DMS114 treated with DMSO at 0.1 percent for 48 hours (cell line): ENCODE results near the gene GCAT.

ENCODE experiments used
- DNase-seq: peaks from one replicate; lab custom pipeline; 2025; ENCODE audit not compliant: unreplicated experiment; lab: John Stamatoyannopoulos, UW

Gene GCAT

DNA sequence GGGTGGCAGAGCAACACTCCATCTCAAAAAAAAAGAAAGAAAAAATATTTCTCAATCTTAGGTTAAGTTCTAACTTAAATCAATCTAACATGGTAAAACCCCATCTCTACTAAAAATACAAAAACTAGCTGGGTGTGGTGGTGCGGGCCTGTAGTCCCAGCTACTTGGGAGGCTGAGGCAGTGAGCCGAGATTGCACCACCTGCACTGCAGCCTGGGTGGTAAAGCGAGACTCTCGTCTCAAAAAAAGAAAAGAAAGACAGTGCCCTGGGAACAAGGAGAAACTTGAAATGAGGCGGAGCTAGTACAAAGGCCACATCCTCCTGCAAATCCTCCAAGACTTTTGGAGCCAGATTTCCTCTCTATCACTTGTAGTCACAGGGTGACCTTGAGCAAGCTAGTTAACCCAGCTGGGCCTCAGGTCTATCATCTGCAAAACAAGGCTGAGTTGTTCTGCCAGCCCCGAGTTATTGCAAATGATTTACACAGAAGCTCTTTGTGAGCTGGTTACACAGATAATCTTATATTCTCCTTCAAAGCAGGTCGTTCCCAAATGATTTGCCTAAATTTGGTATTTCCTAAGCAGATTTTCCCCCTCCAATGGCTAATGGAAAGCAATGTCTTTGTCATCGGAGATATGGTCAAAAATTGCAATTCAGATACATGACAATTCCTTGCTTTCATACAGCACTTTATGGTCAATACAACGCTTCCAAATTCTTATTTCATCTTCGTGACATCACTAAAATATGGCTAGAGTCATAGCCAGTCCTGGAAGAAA is 34.5 kb downstream of the GCAT start:
- no peak for DNase-seq

DNA sequence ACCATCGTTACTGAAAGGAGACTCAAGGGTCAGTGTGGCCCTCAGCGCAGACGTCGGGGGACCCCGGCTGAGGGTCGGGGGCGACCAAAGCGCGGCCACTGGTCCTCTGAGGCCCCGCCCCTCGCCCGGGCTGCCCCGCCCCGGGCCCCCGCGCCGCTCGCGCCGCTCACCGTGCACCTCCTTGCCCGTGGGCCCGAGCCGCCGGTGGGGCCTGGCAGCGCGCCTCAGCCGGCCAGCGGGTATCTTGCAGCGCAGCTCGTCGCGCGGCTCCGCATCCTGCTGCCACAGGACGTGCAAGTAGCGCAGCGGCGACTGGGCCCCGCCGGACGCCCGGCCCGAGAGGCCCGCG is 36.0 kb downstream of the GCAT start:
- no peak for DNase-seq

DNA sequence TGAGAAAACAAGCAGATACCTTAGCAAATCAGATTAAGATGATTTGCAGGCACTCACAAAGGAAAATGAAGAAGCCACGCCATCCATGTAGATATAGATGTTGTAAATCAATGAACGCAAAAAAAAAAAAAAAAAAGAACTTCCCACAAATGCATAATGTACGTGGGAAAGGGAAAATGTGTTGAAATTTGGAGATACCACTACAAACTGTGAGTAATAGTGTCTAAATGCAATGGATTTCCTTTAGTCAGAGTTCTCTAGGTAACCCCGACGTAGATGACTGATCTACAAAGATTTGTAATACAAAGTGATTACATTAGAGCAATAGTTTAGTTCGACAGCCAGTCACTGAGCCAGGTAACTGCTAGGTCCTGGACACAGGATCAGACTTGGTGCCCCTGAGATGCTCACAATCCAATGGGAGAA is 37.2 kb downstream of the GCAT start:
- no peak for DNase-seq

DNA sequence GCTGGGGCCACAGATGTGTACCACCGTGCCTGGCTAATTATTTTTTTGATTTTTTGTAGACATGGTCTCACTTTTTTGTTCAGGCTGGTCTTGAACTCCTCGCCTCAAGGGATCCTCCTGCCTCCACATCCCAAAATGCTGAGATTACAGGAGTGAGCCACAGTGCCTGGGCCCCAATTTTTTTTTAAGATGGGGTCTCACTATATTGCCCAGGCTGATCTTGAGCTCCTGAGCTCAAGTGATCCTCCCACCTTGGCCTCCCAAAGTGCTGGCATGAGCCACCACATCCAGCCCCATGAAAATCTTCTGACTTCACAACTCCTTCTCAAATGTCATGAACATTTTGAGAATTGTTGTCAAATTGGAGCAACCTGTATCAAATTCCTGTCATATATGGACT is 38.7 kb downstream of the GCAT start:
- DNase-seq, result no peak

DNA sequence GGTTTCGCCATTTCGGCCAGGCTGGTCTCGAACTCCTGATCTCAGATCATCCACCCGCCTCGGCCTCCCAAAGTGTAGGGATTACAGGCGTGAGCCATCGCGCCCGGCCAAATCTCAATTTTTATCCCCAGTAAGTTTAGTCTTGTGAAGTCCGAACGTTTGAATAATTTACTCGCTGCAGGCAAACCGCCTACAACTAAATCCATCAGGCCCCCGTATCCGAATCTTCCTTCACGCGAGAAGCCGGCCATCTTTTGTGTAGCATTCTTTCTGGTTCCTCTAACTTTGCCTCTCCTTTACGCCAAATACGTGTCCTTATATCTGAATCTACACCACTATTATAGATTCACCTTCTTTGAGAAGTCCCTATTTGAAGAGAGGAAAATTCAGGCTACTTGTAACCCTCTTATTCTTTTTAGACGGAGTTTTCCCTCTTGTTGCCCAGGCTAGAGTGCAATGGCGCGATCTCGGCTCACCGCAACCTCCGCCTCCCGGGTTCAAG is 40.9 kb downstream of the GCAT start:
- DNase-seq, result peak; percentile 61

DNA sequence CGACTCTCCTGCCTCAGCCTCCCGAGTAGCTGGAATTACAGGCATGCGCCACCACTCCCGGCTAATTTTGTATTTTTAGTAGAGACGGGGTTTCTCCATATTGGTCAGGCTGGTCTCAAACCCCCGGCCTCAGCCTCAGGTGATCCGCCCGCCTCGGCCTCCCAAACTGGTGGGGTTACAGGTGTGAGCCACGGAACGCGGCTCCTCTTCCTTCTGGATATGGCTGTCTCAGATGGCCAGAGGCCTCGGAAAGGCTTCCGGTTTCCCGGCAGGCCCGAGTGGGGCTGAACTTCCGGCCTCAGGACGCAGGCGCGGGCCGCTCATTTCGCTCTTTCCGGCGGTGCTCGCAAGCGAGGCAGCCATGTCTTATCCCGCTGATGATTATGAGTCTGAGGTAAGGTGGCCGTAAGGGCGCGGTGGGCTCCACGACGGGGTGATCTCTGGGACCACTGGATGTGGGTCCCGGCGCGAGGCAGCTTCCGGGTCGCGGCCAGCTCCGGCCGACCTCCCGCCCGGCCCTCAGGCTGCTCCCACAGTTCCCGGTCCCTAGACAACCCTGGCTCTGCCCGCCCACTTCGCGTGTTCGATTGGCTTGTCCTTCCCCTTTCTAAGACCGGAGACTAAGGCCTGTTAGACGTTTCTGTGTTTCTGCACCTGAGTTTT is 41.5 kb downstream of the GCAT start, which contains the start of gene EIF3L:
Gene EIF3L (plus strand): TSS at position 331 of the 663 bp plus-strand sequence. CDS start 31 bp downstream, at position 362.
- DNase-seq, result peak; percentile 77

DNA sequence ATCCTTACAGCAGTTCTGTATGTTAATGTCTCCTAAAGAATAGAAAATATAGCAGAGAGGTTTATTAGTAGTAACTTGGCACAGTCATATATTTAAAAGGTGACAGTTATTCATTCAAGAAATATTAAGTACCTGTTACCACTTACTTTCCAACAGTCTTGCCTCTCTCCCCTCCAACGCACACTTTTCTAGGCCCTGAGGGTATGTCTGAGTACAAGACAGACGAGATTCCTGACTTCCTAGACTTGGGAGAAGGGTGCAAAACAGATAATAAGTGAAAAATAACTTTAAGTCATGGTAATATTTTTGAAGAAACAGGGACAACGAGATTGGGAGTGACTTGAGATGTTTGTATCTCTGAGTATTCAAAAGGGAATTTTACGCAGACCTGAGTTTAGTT is 43.1 kb downstream of the GCAT start:
- no peak for DNase-seq

DNA sequence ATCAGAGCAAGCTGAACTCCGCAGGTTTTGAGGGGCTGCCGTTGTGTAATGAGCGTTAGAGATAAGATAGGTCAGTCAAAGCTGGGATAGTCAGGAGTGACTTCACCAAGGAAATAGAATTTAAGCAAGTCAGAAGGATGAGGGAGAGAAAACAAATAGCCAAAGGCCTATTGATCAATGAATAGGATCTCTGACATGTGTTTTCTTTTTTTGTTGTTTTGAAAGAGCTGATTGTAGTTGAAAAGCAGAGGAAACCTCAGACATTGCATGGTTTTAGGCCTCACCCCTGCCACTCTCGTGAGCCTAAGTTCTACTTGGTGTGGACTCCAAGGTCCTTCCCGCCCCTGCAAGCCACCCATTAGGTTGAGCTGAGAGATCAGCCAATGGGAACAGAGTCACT is 44.7 kb downstream of the GCAT start:
- DNase-seq, result no peak

DNA sequence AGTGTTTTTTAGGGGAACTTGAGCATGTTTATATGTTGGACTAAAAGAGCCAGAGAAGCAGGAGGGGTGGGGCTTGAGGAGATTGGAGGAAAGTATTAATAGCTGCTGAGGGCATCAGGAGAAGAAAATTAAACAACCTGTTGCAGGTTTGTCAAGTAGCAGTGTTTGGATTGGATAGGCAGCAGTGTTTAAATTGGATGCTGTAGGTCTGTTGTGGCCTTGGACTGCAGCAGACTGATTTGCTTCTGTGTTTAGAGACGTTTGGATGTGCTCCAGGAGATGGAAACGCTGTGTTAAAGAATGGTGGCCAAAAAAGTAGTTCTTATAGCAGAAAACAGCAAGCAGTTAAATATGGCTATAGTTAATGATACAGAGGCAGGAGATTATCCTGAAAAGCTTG is 47.2 kb downstream of the GCAT start:
- DNase-seq, result no peak

DNA sequence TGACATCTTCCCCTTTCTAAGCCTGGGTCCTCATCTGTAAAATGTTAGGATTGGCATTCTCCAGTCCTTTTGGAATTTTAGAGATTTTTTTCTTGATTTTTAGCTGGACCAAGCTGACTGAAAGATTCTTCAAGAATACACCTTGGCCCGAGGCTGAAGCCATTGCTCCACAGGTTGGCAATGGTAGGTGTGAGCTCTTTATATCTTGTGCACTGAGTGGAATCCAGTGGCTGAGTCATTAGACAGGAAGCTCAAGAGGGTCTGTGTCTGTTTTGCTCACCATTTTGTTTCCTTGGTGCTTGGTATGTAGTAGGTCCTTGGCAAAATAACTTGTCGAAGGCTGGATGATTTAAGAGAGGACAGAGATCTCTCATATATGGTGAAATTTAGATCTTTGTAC is 47.7 kb downstream of the GCAT start:
- no peak for DNase-seq

DNA sequence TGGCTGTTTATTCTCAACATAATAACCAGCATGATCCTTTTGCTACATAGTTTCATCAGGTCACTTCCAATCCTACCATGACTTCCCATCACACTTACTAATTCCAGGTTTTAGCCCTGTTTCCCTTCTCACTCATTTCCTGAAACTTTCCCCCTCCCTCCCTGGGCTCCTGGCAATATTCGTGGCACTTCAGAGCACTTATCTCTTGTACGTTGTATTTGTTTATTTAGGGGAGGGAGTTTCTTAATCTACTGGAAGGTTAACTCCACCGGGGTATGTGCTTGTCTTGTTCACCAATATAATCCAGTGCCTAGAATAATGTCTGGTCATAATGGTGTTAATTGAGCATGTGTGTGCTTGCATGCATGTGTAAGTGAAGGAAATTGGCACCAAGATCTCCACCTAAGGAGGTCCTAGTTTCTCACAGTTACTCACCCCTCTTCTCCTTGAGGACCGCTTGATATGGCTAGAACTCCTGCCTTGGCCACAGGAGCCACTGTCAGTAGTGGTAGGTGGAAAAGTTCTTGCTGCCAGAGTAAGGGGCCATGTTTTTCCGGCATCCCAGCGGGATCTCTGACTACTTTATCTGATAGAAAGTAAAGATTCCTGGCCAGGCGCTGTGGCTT is 53.2 kb downstream of the GCAT start:
- no peak for DNase-seq

DNA sequence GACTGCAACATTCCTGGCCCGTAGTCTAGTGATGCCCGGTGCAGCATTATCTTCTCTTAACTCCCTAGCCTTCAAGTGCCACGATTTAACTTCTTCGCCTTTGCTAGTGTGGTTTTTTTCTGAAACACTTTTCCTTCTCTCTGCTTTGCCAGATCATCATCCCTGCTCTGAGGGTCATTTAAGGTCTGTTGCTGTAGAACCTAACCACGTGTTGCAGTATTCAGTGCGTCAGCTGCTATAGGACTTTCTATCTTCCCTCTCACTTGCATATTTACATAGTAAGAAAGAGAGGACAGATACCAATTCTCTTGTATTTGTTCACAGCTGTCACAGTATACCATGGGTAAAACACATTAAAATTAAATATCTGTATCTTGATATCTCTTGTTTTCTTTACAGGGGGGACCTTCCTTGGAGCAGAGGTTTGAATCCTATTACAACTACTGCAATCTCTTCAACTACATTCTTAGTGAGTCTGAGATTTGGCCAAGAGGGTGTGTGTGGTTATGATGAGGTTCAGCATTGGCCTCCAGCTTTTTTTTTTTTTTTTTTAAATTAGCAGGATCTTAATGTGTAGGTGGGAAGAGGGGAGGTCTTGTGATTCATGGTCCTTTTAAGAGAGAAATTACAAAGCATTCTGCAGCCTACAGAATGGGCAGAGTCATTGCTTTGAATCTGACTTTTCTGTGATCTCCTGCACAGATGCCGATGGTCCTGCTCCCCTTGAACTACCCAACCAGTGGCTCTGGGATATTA is 55.0 kb downstream of the GCAT start:
- no peak for DNase-seq

DNA sequence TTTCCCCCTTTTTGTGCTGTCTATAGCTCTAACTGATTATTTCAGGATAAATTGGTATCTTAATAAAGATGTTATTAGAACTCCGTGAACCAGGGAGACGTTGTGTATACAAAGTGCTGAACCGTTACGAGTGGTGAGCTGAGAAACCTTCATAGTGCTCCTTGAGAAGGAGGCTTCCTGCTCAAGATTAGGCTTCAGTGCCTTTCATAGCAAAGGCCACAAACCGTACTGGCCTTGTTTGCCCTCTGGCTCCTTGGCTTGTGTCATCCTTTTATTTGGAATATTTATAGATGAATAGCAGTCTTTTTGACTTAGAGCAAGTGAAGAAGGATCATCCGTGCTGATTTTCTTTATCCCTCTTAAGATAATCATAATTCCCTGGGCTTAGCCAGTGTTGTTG is 57.8 kb downstream of the GCAT start:
- DNase-seq, result no peak
